MCF 10A (cell line): ENCODE data around the gene PM20D1. TPM values are rescaled to one million over a fixed set of nuclear protein-coding genes. Genes with fewer than 3 reads are reported as not detected.
"Not testable (repeated sequence)": the region's sequence is repeated elsewhere in the genome, so short reads cannot be mapped to it uniquely, and the experiment has no call there.

Source experiments
- BruUV-seq: library from RNA; stranded (reverse); fragments of 400-500 nt; replicated peaks from 2 replicates; lab custom pipeline; 2021; lab: Mats Ljungman, UMichigan
- CTCF ChIA-PET: fragments of 300-600 bp; sonication (Branson Sonifier 250); formaldehyde crosslinking; extraction: SDS; loops from one replicate; lab custom pipeline; 2021; ENCODE audit warnings: antibody characterized with exemption, inconsistent platforms; lab: Yijun Ruan, JAX
- POLR2A ChIA-PET: fragments of 300-600, 350-650 bp; sonication (Branson Sonifier 250); formaldehyde crosslinking; extraction: SDS; loops from one replicate; lab custom pipeline; 2020; ENCODE audit warnings: antibody characterized with exemption, inconsistent platforms; lab: Yijun Ruan, JAX
- DNase-seq: peaks from one replicate; pipeline ENCODE4 v3.0.0-alpha.2; 2018; ENCODE audit not compliant: unreplicated experiment
- H3K27ac Mint-ChIP-seq: one replicate; pipeline ENCODE4 v1.8.0; 2022; ENCODE audit warnings: mild to moderate bottlenecking, low read depth, mixed read lengths; ENCODE audit not compliant: unreplicated experiment
- H3K27me3 Mint-ChIP-seq: one replicate; pipeline ENCODE4 v1.8.0; 2022; ENCODE audit warnings: mixed read lengths; ENCODE audit not compliant: insufficient read depth, unreplicated experiment
- H3K36me3 Mint-ChIP-seq: one replicate; pipeline ENCODE4 v1.8.0; 2022; ENCODE audit warnings: mild to moderate bottlenecking, moderate library complexity, mixed read lengths; ENCODE audit not compliant: insufficient read depth, unreplicated experiment
- H3K4me1 Mint-ChIP-seq: one replicate; pipeline ENCODE4 v1.8.0; 2022; ENCODE audit warnings: mixed read lengths; ENCODE audit not compliant: insufficient read depth, unreplicated experiment
- H3K4me3 Mint-ChIP-seq: one replicate; pipeline ENCODE4 v1.8.0; 2022; ENCODE audit warnings: mild to moderate bottlenecking, moderate library complexity, mixed read lengths; ENCODE audit not compliant: unreplicated experiment
- H3K9me3 Mint-ChIP-seq: one replicate; pipeline ENCODE4 v1.8.0; 2022; ENCODE audit warnings: mixed read lengths; ENCODE audit not compliant: unreplicated experiment
- intact Hi-C: fragments of 100-400 bp; cut with micrococcal nuclease; formaldehyde crosslinking; loops from 2 replicates; pipeline ENCODE4 v1.14.1; 2022
- total RNA-seq: library from RNA; stranded (reverse); gene quantifications from 2 replicates; pipeline ENCODE4 v1.2.3, GENCODE V29; 2022
- TF ChIP-seq, protein P1 (sequence below): fragments of 200-600 bp; IDR thresholded peaks from one replicate; pipeline ENCODE4 v1.8.0; 2022; ENCODE audit warnings: antibody characterized with exemption, mild to moderate bottlenecking; ENCODE audit not compliant: unreplicated experiment

The PM20D1 gene
- total RNA-seq, 1 experiment from 2014 or later: not detected

DNA sequence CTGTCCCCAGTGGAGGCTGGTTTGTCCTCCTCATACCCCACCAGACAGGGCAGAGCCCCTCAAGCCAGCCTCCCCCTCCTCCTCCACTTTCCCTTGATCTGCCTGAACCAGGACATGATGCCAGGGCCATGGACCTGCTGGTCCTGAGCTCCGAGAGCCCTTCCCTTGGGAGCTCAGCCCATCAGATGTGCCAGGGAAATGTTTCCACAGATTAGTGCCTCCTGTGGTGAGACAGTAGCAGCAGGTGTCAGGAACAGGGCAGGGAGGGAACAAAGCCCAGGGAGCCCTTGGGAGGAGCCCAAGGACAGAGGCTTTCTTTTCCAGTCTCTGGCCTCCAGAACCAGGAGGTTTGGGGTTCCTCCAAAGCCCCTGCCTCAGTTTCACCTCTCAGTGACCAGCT lies 22.3 kb downstream of the PM20D1 start:
- peak; percentile 36 for DNase-seq
- H3K4me3 Mint-ChIP-seq: no peak overlapping the region
- no peaks in the 10 kb centered on the region for H3K9me3 Mint-ChIP-seq
- intact Hi-C loops: no loop called here
- CTCF ChIA-PET: interaction anchor here (1.4 to 5.7 kb wide), 4 partner anchors 13 to 90 kb away, joined by 3 to 24 read pairs (median 9); partner anchors contain the start of gene SLC41A1
- BruUV-seq: no TSS peak
- H3K36me3 Mint-ChIP-seq: no peaks in the 10 kb centered on the region
- TF ChIP-seq, protein P1, sequence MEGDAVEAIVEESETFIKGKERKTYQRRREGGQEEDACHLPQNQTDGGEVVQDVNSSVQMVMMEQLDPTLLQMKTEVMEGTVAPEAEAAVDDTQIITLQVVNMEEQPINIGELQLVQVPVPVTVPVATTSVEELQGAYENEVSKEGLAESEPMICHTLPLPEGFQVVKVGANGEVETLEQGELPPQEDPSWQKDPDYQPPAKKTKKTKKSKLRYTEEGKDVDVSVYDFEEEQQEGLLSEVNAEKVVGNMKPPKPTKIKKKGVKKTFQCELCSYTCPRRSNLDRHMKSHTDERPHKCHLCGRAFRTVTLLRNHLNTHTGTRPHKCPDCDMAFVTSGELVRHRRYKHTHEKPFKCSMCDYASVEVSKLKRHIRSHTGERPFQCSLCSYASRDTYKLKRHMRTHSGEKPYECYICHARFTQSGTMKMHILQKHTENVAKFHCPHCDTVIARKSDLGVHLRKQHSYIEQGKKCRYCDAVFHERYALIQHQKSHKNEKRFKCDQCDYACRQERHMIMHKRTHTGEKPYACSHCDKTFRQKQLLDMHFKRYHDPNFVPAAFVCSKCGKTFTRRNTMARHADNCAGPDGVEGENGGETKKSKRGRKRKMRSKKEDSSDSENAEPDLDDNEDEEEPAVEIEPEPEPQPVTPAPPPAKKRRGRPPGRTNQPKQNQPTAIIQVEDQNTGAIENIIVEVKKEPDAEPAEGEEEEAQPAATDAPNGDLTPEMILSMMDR: no peak
- POLR2A ChIA-PET: interaction anchor here (1.6 to 2.1 kb wide), 2 partner anchors 14 kb away, joined by 3 to 9 read pairs; partner anchors contain the start of gene SLC41A1
- H3K27me3 Mint-ChIP-seq: peaks cover 31% of the 10 kb centered on the region
- H3K4me1 Mint-ChIP-seq: no peaks in the 10 kb centered on the region
- H3K27ac Mint-ChIP-seq: no peak overlapping the region

DNA sequence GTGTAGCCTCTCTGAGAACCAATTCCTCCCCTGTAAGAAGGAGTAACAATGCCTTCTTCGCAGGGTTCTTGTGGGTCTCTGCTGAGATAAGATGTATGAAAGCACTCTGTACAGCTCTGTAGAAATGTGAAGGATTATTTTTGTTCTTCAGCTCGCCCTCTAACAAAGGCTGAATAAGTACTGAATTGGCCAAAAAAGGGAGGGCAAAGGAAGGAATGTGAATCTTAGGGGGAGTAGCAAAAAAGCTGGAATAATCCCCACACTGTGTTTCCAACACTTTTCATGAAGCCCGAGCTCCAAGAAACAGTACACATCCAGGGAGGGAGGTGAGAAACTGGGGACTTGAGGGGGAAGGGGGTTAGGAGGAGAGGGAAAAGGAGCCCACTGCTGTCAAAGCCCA lies 22.9 kb downstream of the PM20D1 start:
- no TSS peak for BruUV-seq
- Mint-ChIP-seq H3K9me3 (no peaks in the 10 kb centered on the region), H3K27me3 (peaks cover 31% of the 10 kb centered on the region), H3K27ac (no peak overlapping the region), H3K4me1 (no peaks in the 10 kb centered on the region), H3K4me3 (no peak overlapping the region), H3K36me3 (no peaks in the 10 kb centered on the region)
- intact Hi-C loops: no loop called here
- DNase-seq: no peak
- TF ChIP-seq, protein P1: no peak
- CTCF ChIA-PET: interaction anchor here (0.5 to 5.7 kb wide), 10 partner anchors 12 to 781 kb away, joined by 3 to 24 read pairs (median 4); partner anchors contain the start of gene SLC41A1
- POLR2A ChIA-PET: interaction anchor here (2.1 kb wide), 1 partner anchor 13 kb away, joined by 9 read pairs; the partner anchor contains the start of gene SLC41A1

DNA sequence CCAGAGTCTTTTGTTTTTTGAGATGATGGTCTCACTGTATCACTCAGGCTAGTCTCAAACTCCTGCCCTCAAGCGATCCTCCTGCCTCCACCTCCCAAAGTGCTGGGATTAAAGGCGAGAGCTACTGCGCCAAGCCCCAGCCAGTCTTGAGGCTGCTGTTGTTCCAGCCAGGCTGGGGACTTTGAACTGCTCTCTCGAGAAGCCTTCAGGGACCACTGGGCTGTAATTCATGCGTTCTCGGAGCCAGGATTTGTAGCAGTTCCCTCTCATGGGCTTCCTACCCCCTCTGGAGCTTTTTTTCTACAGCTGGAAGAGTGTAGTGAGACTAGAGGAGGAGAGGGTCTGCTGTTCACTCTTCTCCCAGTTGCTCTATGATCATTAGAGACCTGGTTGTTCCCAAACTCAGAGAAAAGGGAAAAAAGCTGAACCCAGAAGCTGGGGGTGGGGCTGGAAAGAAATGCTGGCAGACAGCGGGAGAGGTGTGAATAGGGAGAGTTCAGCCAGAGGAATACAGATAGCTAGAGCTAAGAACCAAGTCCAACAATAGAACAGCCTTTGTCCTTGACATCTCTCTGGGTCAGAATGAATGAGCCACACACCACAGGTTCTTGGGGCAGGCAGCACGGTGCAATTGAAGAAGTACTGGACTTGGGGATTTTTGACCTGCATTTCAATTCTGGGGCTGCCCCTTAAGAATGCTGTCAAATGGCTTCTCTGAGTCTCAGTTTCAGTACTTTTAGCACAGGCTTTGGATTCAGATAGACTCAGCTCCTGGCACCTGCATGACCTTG lies 23.7 kb downstream of the PM20D1 start:
- H3K4me1 Mint-ChIP-seq: no peaks in the 10 kb centered on the region
- H3K27me3 Mint-ChIP-seq: peaks cover 31% of the 10 kb centered on the region
- TF ChIP-seq, protein P1: no peak
- H3K27ac Mint-ChIP-seq: no peak overlapping the region
- no peak for DNase-seq
- intact Hi-C loops: no loop called here
- no peaks in the 10 kb centered on the region for H3K9me3 Mint-ChIP-seq
- ChIA-PET POLR2A (interaction anchor here (0.7 to 2.1 kb wide), 6 partner anchors 11 to 53 kb away, joined by 3 to 9 read pairs (median 6); partner anchors contain the start of genes RAB29 and SLC41A1), CTCF (interaction anchor here (0.6 to 5.7 kb wide), 12 partner anchors 12 to 781 kb away, joined by 3 to 24 read pairs (median 4); partner anchors contain the start of gene SLC41A1)
- no peaks in the 10 kb centered on the region for H3K36me3 Mint-ChIP-seq
- BruUV-seq: no TSS peak
- no peak overlapping the region for H3K4me3 Mint-ChIP-seq

DNA sequence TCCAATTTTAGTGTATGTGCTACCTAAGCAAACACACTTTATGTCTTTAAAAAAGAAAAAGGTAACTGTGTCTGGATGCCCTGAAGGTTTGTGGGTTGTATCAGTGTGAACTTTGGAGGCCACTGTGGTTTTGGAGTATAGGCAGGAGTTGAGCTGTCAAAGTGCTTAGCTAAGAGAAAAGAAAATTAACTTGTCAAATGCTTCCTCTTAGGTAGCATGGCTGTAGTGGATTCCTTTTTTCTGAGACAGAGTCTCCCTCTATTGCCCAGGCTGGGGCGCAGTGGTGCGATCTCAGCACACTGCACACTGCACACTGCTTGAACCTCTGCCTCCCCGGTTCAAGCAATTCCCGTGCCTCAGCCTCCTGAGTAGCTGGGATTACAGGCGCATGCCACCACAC lies 25.8 kb downstream of the PM20D1 start:
- POLR2A ChIA-PET: interaction anchor here (1.0 kb wide), 1 partner anchor 19 kb away, joined by 5 read pairs; no protein-coding TSS in a partner anchor
- CTCF ChIA-PET: interaction anchor here (0.6 to 5.7 kb wide), 3 partner anchors 32 to 52 kb away, joined by 3 to 24 read pairs (median 6); no protein-coding TSS in a partner anchor
- Mint-ChIP-seq H3K4me3 (no peak overlapping the region), H3K4me1 (no peaks in the 10 kb centered on the region), H3K36me3 (no peaks in the 10 kb centered on the region), H3K9me3 (no peaks in the 10 kb centered on the region), H3K27me3 (peaks cover 31% of the 10 kb centered on the region), H3K27ac (no peak overlapping the region)
- no peak for DNase-seq
- intact Hi-C loops: no loop called here
- TF ChIP-seq, protein P1: no peak
- BruUV-seq: no TSS peak

DNA sequence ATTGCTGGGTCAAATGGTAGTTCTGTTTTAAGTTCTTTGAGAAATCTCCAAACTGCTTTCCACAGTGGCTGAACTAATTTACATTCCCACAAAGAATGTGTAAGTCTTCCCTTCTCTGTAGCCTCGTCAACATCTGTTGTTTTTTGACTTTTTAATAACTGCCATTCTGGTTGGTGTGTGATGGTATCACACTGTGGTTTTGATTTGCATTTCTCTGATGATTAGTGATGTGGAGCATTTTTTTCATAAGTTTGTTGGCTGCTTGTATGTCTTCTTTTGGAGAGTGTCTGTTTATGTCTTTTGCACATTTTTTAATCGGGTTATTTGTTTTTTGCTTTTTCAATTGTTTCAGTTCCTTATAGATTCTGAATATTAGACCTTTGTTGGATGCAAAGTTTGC lies 26.7 kb downstream of the PM20D1 start:
- H3K4me1 Mint-ChIP-seq, DNase-seq, BruUV-seq, H3K4me3 Mint-ChIP-seq, H3K36me3 Mint-ChIP-seq, H3K9me3 Mint-ChIP-seq, H3K27ac Mint-ChIP-seq, intact Hi-C loops, POLR2A ChIA-PET: not testable (repeated sequence)
- CTCF ChIA-PET: interaction anchor here (0.6 to 5.7 kb wide), 2 partner anchors 31 to 53 kb away, joined by 6 to 24 read pairs; no protein-coding TSS in a partner anchor
- peaks cover 27% of the 10 kb centered on the region for H3K27me3 Mint-ChIP-seq
